GM13976 (cell line): ENCODE measurements around the gene SCTR.

ENCODE experiments used
- DNase-seq: peaks from one replicate; pipeline ENCODE4 v3.0.0; 2012; ENCODE audit warnings: low spot score
- CTCF ChIP-seq: IDR thresholded peaks from 2 replicates; pipeline ENCODE4 v1.5.1; 2012; ENCODE audit warnings: borderline replicate concordance, mild to moderate bottlenecking; ENCODE audit not compliant: insufficient read depth; ENCODE audit errors: extremely low read depth, missing control alignments, control extremely low read depth
- in situ Hi-C: fragments of 300-500 bp; cut with MboI; formaldehyde crosslinking; loops from one replicate; pipeline ENCODE4 v1.12.0; 2022; ENCODE audit warnings: low sequenced_read_pairs, mixed read lengths, inconsistent platforms; ENCODE audit not compliant: unreplicated experiment

SCTR gene

GRCh38 chr2:119480184-119480583 lies 44.1 kb downstream of the SCTR start:
- no peak for TF ChIP-seq CTCF
- DNase-seq, result no peak
- in situ Hi-C loops, result loop anchor here (25.0 kb wide), 1 partner anchor 593 kb away; no protein-coding TSS in a partner anchor

GRCh38 chr2:119478978-119479295 lies 45.3 kb downstream of the SCTR start:
- no peak for DNase-seq
- in situ Hi-C loops, result loop anchor here (25.0 kb wide), 1 partner anchor 592 kb away; no protein-coding TSS in a partner anchor
- TF ChIP-seq CTCF, result no peak

- no peak for DNase-seq
- no peak for TF ChIP-seq CTCF
- in situ Hi-C loops, result loop anchor here (25.0 kb wide), 1 partner anchor 591 kb away; no protein-coding TSS in a partner anchor
Measured at GRCh38 chr2:119478188-119478977, 45.9 kb downstream of the SCTR start.

- no peak for TF ChIP-seq CTCF
- in situ Hi-C loops, result loop anchor here (25.0 kb wide), 1 partner anchor 590 kb away; no protein-coding TSS in a partner anchor
- no peak for DNase-seq
Measured at GRCh38 chr2:119477113-119477505, 47.2 kb downstream of the SCTR start.

- peak; percentile 88 for DNase-seq
- in situ Hi-C loops, result loop anchor here (25.0 kb wide), 1 partner anchor 589 kb away; no protein-coding TSS in a partner anchor
- TF ChIP-seq CTCF, result peak; percentile 89
Measured at GRCh38 chr2:119476301-119477112, 47.8 kb downstream of the SCTR start.

- in situ Hi-C loops, result loop anchor here (25.0 kb wide), 1 partner anchor 589 kb away; no protein-coding TSS in a partner anchor
- no peak for TF ChIP-seq CTCF
Measured at GRCh38 chr2:119475857-119476244, 48.4 kb downstream of the SCTR start.

More at GRCh38 chr2:119475857-119476244, 48.4 kb downstream of the SCTR start:
- DNase-seq, result no peak
